VCaP (cell line): Measurements from ENCODE around the gene CREB3L4.
A peak's percentile ranks its signal among the peaks of the same experiment; 100 is the strongest.

Experiments used
- H3K27ac ChIP-seq: fragments of 450-650 bp; 2 replicates; pipeline ENCODE4 v1.5.1; 2017
- TF ChIP-seq, protein P1 (sequence below): fragments of 450-650 bp; conservative IDR thresholded peaks from 2 replicates; pipeline ENCODE4 v1.5.1; 2017; ENCODE audit warnings: mild to moderate bottlenecking, moderate library complexity

The CREB3L4 gene

DNA sequence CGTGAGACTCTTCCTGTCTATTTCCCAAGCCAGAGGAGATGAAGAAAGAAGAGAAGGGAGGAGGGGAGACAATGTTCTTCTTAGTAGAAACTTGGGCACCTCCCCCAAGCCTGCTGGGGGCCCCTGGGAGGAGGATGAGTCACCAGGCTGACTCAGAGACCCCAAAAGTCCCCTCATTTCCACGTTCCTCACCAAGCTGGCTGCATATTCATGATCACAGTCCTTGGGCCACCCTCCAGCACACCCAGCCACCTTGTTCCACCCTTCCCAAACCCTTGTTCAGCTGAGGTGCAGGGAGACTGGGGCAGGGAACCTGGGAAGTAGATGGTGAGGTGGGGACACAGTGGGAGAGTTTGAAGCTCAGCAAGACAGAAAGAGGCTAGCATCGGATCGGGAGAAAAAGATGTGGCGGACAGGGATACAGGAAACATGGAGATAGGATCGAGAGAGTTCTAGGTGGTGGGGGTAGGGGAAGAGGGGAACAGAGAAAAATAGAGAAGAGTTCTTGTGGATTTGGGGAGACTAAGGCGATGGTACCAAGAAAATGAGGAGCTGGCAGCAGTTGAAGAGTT lies 17.7 kb downstream of the CREB3L4 start:
- TF ChIP-seq, protein P1, sequence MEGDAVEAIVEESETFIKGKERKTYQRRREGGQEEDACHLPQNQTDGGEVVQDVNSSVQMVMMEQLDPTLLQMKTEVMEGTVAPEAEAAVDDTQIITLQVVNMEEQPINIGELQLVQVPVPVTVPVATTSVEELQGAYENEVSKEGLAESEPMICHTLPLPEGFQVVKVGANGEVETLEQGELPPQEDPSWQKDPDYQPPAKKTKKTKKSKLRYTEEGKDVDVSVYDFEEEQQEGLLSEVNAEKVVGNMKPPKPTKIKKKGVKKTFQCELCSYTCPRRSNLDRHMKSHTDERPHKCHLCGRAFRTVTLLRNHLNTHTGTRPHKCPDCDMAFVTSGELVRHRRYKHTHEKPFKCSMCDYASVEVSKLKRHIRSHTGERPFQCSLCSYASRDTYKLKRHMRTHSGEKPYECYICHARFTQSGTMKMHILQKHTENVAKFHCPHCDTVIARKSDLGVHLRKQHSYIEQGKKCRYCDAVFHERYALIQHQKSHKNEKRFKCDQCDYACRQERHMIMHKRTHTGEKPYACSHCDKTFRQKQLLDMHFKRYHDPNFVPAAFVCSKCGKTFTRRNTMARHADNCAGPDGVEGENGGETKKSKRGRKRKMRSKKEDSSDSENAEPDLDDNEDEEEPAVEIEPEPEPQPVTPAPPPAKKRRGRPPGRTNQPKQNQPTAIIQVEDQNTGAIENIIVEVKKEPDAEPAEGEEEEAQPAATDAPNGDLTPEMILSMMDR: no peak
- peak overlapping the region; percentile 68 for H3K27ac ChIP-seq

- peak within 1 kb of the TSS; percentile 68 for H3K27ac ChIP-seq
- TF ChIP-seq, protein P1: no peak
Observed at GRCh38 chr1:153985941-153986761, 18.4 kb downstream of the CREB3L4 start, which contains the start of gene RAB13. RAB13 (minus strand) TSS chr1:153986339; CDS start chr1:153986236, 103 bp downstream.

DNA sequence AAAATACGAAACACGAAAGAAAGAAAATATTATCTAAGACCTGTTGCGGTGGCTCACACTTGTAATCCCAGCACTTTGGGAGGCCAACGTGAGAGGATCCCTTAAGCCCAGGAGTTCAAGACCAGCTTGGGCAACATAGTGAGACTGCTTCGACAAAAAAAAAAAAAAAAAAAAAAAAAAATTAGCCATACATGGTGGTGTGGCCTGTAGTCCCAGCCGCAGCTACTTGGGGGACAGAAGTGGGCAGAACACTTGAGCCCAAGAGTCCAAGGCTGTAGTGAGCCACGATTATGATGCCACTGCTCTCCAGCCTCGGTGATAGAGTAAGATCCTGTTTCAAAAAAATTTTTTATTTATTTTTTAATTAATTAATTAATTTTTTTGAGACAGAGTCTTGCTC lies 19.9 kb downstream of the CREB3L4 start:
- H3K27ac ChIP-seq: peak overlapping the region; percentile 68
- TF ChIP-seq, protein P1: no peak

- H3K27ac ChIP-seq: peak within 1 kb of the TSS; percentile 94
Observed at GRCh38 chr1:153990468-153991150, 22.9 kb downstream of the CREB3L4 start, which contains the start of gene RPS27. RPS27 (plus strand) TSS chr1:153990762; CDS start chr1:153990797, 35 bp downstream.

GRCh38 chr1:153991151-153991630 lies 23.5 kb downstream of the CREB3L4 start:
- TF ChIP-seq, protein P1: no peak
- H3K27ac ChIP-seq: peak overlapping the region; percentile 94

More at GRCh38 chr1:153990468-153991150, 22.9 kb downstream of the CREB3L4 start, which contains the start of gene RPS27:
- TF ChIP-seq, protein P1: no peak

DNA sequence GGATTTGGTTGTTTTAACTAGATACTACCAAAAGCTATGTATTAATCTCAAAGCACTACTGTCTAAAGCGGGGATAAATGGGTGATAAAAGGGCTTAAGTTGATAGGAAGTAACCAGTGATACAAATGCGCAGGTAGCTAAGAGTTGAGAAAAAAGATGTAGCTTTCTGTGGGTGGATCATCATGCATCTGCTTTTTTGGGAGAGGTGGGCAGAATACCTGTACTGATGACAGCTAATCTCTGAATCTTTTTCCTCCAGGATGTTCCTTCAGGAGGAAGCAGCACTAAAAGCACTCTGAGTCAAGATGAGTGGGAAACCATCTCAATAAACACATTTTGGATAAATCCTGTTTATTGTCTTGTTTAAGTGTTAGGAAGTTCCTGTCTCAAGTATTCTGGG lies 24.1 kb downstream of the CREB3L4 start:
- TF ChIP-seq, protein P1: no peak

DNA sequence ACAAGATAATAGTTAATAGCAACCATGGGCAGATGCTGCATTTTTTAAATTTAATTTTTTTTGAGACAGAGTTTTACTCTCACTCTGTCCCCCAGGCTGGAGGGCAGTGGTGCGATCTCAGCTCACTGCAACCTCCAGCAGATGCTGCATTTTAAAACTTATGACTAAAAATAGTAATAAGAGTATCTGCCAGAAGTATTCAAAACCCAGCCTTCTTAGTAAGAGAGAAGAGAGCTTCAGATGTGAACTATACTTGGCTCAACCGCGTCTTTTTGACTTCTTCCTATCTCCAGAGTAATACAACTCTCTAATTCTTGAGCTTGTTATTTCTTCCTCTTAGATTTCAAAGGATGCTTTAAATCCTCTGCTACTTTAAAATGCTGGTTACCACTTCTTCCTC lies 27.5 kb downstream of the CREB3L4 start:
- H3K27ac ChIP-seq: no peak overlapping the region
- TF ChIP-seq, protein P1: no peak

More for the DNA sequence above, 24.1 kb downstream of the CREB3L4 start:
- peak overlapping the region; percentile 94 for H3K27ac ChIP-seq
